ENCODE results near the gene CTNNB1. TPM values are rescaled to one million over a fixed set of nuclear protein-coding genes. Genes with fewer than 3 reads are reported as not detected.

Gene CTNNB1
- total RNA-seq, 4 donors from 2014 or later = 290 to 527 (median 414) TPM

GRCh38 chr3:41192885-41193284, 6.4 kb upstream of the CTNNB1 start:
- TF ChIP-seq POLR2AphosphoS5 (IDR thresholded peaks at IDR 0.05) = no peak
- no peak for TF ChIP-seq POLR2A (IDR thresholded peaks at IDR 0.05)
- no peak for TF ChIP-seq EP300 (IDR thresholded peaks at IDR 0.05; ENCODE audit: low read depth)
- TF ChIP-seq, protein P1, sequence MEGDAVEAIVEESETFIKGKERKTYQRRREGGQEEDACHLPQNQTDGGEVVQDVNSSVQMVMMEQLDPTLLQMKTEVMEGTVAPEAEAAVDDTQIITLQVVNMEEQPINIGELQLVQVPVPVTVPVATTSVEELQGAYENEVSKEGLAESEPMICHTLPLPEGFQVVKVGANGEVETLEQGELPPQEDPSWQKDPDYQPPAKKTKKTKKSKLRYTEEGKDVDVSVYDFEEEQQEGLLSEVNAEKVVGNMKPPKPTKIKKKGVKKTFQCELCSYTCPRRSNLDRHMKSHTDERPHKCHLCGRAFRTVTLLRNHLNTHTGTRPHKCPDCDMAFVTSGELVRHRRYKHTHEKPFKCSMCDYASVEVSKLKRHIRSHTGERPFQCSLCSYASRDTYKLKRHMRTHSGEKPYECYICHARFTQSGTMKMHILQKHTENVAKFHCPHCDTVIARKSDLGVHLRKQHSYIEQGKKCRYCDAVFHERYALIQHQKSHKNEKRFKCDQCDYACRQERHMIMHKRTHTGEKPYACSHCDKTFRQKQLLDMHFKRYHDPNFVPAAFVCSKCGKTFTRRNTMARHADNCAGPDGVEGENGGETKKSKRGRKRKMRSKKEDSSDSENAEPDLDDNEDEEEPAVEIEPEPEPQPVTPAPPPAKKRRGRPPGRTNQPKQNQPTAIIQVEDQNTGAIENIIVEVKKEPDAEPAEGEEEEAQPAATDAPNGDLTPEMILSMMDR (IDR thresholded peaks at IDR 0.05) = no peak
- in situ Hi-C loops (cut with MboI; ENCODE audit: low pct_ligation_motif_present in 1 of 4, low pct_unique_long_range_greater_than_20kb in 1 of 4, low sequenced_read_pairs in 3 of 4) = loop anchor here in 1 of 4 donors (25.0 kb wide), 1 partner anchor 606 kb away; no protein-coding TSS in a partner anchor
- intact Hi-C loops (cut with DNase I; ENCODE audit: low total_unique reads) = no loop called here
- Histone ChIP-seq H3K4me1 (no peaks in the 10 kb centered on the region), H3K27me3 (no peaks in the 10 kb centered on the region), H3K36me3 (no peaks in the 10 kb centered on the region), H3K27ac (no peak overlapping the region), H3K4me3 (no peak overlapping the region), H3K9me3 (no peaks in the 10 kb centered on the region)
- DNase-seq = no peak
- WGBS, 2 donors (ENCODE audit: low coverage in 1 of 2) = 75 to 84% methylated on average over 1 of the region's 1 CpG

GRCh38 chr3:41193794-41194539, 5.3 kb upstream of the CTNNB1 start:
- TF ChIP-seq POLR2A (IDR thresholded peaks at IDR 0.05) (no peak), EP300 (IDR thresholded peaks at IDR 0.05; ENCODE audit: low read depth) (no peak), POLR2AphosphoS5 (IDR thresholded peaks at IDR 0.05) (no peak)
- TF ChIP-seq, protein P1 (IDR thresholded peaks at IDR 0.05) = no peak
- H3K27ac ChIP-seq = no peak overlapping the region
- no peak overlapping the region for H3K4me3 ChIP-seq
- no peaks in the 10 kb centered on the region for H3K9me3 ChIP-seq
- in situ Hi-C loops (cut with MboI; ENCODE audit: low pct_ligation_motif_present in 1 of 4, low pct_unique_long_range_greater_than_20kb in 1 of 4, low sequenced_read_pairs in 3 of 4) (loop anchor here in 1 of 4 donors (25.0 kb wide), 1 partner anchor 607 kb away; no protein-coding TSS in a partner anchor), intact Hi-C loops (cut with DNase I; ENCODE audit: low total_unique reads) (no loop called here)
- no peak for DNase-seq
- no peaks in the 10 kb centered on the region for H3K36me3 ChIP-seq
- no peaks in the 10 kb centered on the region for H3K27me3 ChIP-seq
- WGBS, 2 donors (ENCODE audit: low coverage in 1 of 2) = 75 to 80% methylated on average over 4 of the region's 4 CpGs
- no peaks in the 10 kb centered on the region for H3K4me1 ChIP-seq

DNA sequence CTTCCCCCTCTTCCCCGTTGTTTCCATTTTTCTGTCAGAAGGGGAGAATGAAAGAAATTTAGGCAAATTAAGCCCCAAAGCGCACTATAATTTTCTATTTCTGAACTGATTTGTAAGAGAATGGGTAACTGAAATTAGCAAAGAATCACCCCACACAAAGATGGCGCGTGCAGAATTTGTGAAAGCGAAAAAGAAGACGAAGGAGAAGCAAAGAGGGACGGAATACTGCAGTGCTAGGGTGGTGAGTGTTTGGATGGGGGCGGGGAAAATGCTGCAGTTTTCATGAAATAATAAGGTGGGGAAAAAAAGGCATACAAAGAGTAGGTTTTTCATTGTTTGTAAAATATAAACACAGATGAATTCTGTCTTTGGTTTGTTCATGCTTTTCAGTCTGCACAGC, 4.6 kb upstream of the CTNNB1 start:
- in situ Hi-C loops (cut with MboI; ENCODE audit: low pct_ligation_motif_present in 1 of 4, low pct_unique_long_range_greater_than_20kb in 1 of 4, low sequenced_read_pairs in 3 of 4) (loop anchor here in 1 of 4 donors (25.0 kb wide), 1 partner anchor 607 kb away; no protein-coding TSS in a partner anchor), intact Hi-C loops (cut with DNase I; ENCODE audit: low total_unique reads) (no loop called here)
- WGBS, 2 donors (ENCODE audit: low coverage in 1 of 2) = 92 to 94% methylated on average over 8 of the region's 8 CpGs
- no peaks in the 10 kb centered on the region for H3K4me1 ChIP-seq
- H3K9me3 ChIP-seq = no peaks in the 10 kb centered on the region
- no peak overlapping the region for H3K4me3 ChIP-seq
- H3K27ac ChIP-seq = no peak overlapping the region
- H3K27me3 ChIP-seq = no peaks in the 10 kb centered on the region
- H3K36me3 ChIP-seq = no peaks in the 10 kb centered on the region
- DNase-seq = no peak
- no peak for TF ChIP-seq POLR2AphosphoS5 (IDR thresholded peaks at IDR 0.05)
- TF ChIP-seq POLR2A (IDR thresholded peaks at IDR 0.05) = no peak
- TF ChIP-seq, protein P1 (IDR thresholded peaks at IDR 0.05) = no peak

GRCh38 chr3:41195946-41196345, 3.4 kb upstream of the CTNNB1 start:
- in situ Hi-C loops (cut with MboI; ENCODE audit: low pct_ligation_motif_present in 1 of 4, low pct_unique_long_range_greater_than_20kb in 1 of 4, low sequenced_read_pairs in 3 of 4) (loop anchor here in 1 of 4 donors (25.0 kb wide), 1 partner anchor 609 kb away; no protein-coding TSS in a partner anchor), intact Hi-C loops (cut with DNase I; ENCODE audit: low total_unique reads) (no loop called here)
- no peak for TF ChIP-seq POLR2AphosphoS5 (IDR thresholded peaks at IDR 0.05)
- TF ChIP-seq, protein P1 (IDR thresholded peaks at IDR 0.05) = no peak
- TF ChIP-seq EP300 (IDR thresholded peaks at IDR 0.05; ENCODE audit: low read depth) = no peak
- no peak for TF ChIP-seq POLR2A (IDR thresholded peaks at IDR 0.05)
- Histone ChIP-seq H3K4me3 (no peak overlapping the region), H3K27me3 (no peaks in the 10 kb centered on the region), H3K4me1 (peaks cover 0 to under 1% (median 0%) of the 10 kb centered on the region in 4 donors), H3K9me3 (no peaks in the 10 kb centered on the region), H3K27ac (no peak overlapping the region), H3K36me3 (no peaks in the 10 kb centered on the region)
- no peak for DNase-seq
- 95% methylated on average over 7 of the region's 7 CpGs; no CpG with 5 or more reads in 1 of the 2 donors for WGBS, 2 donors (ENCODE audit: low coverage in 1 of 2)

All from transverse colon (tissue), 4 donors.